Measurements from ENCODE around the gene PTHLH.

The PTHLH gene

DNA sequence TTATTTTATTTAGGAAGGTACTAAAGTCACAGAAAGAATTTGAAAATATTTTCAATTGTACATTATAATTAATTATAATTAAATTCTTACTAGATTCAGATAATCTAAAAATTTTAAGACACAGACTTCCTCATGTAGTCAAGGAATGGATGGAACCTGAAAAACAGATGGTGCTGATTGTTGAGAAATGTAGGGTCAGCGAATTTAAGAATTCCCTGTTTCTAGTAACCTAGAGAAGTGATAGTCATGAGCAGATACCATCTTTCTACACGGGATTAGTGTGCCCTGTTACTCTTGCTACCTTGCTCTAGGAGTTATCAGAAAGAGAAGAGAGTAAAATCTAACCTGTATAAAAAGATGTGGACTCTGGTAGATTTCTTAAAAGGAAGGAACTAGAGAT, 37.5 kb upstream of the PTHLH start:
- no peak overlapping the region for H3K27ac ChIP-seq
- no peak for TF ChIP-seq ZFX (IDR thresholded peaks at IDR 0.05)
- TF ChIP-seq, protein P1, sequence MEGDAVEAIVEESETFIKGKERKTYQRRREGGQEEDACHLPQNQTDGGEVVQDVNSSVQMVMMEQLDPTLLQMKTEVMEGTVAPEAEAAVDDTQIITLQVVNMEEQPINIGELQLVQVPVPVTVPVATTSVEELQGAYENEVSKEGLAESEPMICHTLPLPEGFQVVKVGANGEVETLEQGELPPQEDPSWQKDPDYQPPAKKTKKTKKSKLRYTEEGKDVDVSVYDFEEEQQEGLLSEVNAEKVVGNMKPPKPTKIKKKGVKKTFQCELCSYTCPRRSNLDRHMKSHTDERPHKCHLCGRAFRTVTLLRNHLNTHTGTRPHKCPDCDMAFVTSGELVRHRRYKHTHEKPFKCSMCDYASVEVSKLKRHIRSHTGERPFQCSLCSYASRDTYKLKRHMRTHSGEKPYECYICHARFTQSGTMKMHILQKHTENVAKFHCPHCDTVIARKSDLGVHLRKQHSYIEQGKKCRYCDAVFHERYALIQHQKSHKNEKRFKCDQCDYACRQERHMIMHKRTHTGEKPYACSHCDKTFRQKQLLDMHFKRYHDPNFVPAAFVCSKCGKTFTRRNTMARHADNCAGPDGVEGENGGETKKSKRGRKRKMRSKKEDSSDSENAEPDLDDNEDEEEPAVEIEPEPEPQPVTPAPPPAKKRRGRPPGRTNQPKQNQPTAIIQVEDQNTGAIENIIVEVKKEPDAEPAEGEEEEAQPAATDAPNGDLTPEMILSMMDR (conservative IDR thresholded peaks at IDR 0.05): no peak

DNA sequence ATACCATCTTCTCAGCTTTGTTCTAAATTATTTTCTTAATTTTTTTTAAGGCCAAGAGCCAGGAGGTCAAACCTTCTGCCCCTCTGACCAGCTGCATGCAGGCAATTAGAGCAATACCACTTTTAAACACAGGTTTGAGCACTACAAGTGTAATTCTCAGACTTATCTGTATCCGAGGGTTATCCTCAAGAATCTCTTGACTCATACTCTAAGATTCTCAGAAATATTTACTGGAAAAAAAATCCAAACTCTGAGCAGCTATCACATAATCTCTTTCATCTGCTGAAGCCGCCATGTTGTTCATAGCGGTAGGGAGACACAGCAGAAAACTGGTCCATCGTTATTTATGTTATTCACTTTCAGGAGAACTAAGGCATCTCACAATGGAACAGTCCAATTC, 27.4 kb upstream of the PTHLH start:
- TF ChIP-seq ZFX (IDR thresholded peaks at IDR 0.05): no peak
- TF ChIP-seq, protein P1 (conservative IDR thresholded peaks at IDR 0.05): no peak
- no peak overlapping the region for H3K27ac ChIP-seq

DNA sequence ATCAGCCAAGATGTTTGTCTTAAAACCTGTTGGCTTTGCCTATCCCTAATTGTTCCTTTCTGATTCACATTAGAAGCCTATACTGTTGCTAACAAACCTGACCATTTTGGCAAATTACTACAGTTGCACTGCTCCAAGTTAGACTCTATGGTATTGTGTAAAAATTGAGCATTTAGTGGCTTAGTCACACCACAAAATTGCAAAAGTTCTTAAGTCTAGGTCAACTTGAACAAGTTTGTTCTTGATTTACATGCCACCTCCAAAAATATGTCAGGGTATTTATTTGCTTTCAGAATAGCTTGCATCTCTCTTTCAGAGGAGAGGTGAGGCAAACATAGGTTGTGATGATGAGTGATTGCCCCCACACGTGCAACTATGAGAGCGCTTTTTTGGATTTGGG, 27.0 kb upstream of the PTHLH start:
- TF ChIP-seq ZFX (IDR thresholded peaks at IDR 0.05): no peak
- TF ChIP-seq, protein P1 (conservative IDR thresholded peaks at IDR 0.05): no peak
- H3K27ac ChIP-seq: no peak overlapping the region

DNA sequence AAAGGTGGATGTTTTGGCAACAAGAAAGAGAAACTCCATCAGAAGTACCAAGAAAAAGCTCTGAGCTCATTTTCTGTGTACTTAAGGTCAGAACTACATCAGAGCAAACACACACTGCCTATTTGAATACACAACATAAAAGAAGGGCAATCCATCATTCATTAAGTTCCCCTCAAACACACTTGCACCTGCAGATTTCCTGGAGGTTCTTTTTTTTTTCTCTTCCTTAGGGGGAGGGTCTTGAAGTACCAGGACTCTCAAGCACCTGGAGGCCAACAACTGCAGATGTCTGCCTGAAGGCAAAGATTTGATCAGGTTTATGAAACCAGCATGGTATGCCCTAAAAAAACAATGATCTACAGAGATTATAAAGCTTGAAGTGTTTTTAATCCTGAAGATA, 26.1 kb upstream of the PTHLH start:
- TF ChIP-seq ZFX (IDR thresholded peaks at IDR 0.05): no peak
- TF ChIP-seq, protein P1 (conservative IDR thresholded peaks at IDR 0.05): no peak
- no peak overlapping the region for H3K27ac ChIP-seq

DNA sequence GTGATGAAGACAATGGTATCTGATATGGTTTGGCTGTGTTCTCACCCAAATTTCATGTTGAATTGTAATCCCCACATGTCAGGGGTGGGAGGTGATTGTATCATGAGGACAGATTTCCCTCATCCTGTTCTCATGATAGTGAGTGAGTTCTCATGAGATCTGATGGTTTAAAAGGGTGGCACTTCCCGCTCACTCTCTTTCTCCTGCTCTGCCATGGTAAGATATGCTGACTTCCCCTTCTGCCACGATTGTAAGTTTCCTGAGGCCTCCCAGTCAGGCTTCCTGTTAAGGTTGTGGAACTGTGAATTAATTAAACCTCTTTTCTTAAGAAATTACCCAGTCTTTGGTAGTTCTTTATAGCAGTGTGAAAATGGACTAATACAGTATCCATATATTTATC, 25.6 kb upstream of the PTHLH start:
- H3K27ac ChIP-seq: no peak overlapping the region
- TF ChIP-seq, protein P1 (conservative IDR thresholded peaks at IDR 0.05): no peak
- TF ChIP-seq ZFX (IDR thresholded peaks at IDR 0.05): no peak

DNA sequence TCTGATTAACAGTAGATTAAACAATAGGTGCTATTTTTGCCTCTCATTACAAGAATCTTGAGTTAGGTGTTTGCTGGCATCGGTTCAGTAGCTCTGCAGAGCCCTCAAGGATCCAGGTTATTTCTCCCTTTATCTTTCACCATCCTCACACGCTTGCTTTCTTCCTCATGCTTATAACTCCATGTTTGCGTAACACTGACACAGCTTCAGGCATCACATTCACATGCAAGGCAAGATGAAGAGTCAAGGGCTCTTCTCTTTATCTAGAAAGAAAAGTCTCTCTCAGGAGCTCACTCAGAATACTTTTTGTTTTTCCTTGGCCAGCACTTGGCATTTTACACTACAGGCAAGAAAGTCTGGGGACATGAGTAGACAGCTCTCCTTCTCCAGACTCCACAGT, 24.2 kb upstream of the PTHLH start:
- no peak for TF ChIP-seq ZFX (IDR thresholded peaks at IDR 0.05)
- TF ChIP-seq, protein P1 (conservative IDR thresholded peaks at IDR 0.05): no peak
- no peak overlapping the region for H3K27ac ChIP-seq

DNA sequence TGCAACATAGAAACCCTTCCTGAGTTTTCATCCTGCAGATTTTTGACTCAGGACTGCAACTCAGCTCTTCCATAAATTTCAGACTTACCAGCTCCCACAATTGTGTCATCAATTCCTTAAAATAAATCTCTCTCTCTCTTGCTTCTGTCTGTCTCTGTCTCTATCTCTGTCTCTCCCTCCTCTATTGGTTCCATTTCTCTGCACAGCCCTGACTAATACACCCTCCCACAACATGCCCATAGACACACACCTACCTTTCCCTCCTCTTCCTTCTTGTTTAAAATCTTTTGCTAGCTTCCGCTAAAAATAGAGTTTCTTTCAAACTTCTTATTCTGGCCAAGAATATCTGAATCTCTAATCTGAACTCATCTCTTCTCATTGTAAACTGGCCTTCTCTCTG, 22.9 kb upstream of the PTHLH start:
- H3K27ac ChIP-seq: no peak overlapping the region
- TF ChIP-seq, protein P1 (conservative IDR thresholded peaks at IDR 0.05): no peak

Measured in C4-2B (cell line).